ENCODE data around the gene METTL25B. TPM values are rescaled to one million over a fixed set of nuclear protein-coding genes. Genes with fewer than 3 reads are reported as not detected.

METTL25B gene
- total and polyA plus RNA-seq, 2 donors (not counting 3 experiments of a cell fraction or from before 2014, with no cell fraction given): 12.8 to 15.0 TPM

- Histone ChIP-seq H3K79me2 (ENCODE audit: control insufficient read depth, insufficient read depth, low read length) (no peaks in the 10 kb centered on the region), H3K36me3 (ENCODE audit: control insufficient read depth in 2 of 2, extremely low read depth in 1 of 2, insufficient read depth in 2 of 2, low read length in 2 of 2) (no peaks in the 10 kb centered on the region), H3K9ac (replicated peaks; ENCODE audit: extremely low read depth, insufficient read depth, low read length) (no peak overlapping the region), H3K4me1 (ENCODE audit: control insufficient read depth, extremely low read depth, insufficient read depth, low read length) (peaks cover 17% of the 10 kb centered on the region), H3K9me1 (replicated peaks; ENCODE audit: control insufficient read depth, extremely low read depth, insufficient read depth, low read length) (no peaks in the 10 kb centered on the region), H3K27ac (ENCODE audit: insufficient read depth, low read depth, low read length) (no peak overlapping the region), H3K9me3 (replicated peaks; ENCODE audit: control insufficient read depth, insufficient read depth, low read length) (no peaks in the 10 kb centered on the region), H3K4me2 (ENCODE audit: insufficient read depth, low read length) (no peak overlapping the region), H4K20me1 (replicated peaks; ENCODE audit: control insufficient read depth, extremely low read depth, insufficient read depth, low read length) (no peaks in the 10 kb centered on the region), H3K4me3 (replicated peaks in 1 of 3; ENCODE audit: insufficient read depth in 1 of 3, low read depth in 1 of 3, low read length in 3 of 3) (no peak overlapping the region), H2AFZ (ENCODE audit: low read depth, low read length) (no peak overlapping the region), H3K27me3 (ENCODE audit: control insufficient read depth in 2 of 2, insufficient read depth in 2 of 2, low read length in 2 of 2) (peaks cover 0 to 1% of the 10 kb centered on the region in 2 experiments)
- intact Hi-C loops (cut with micrococcal nuclease) (no loop called here), dilution Hi-C loops (cut with MboI; ENCODE audit: extremely low pct_ligation_motif_present, low sequenced_read_pairs) (no loop called here)
- BruUV-seq (replicated peaks): no TSS peak
- DNase-seq (ENCODE audit: low read depth, low spot score): peak; percentile 52
- POLR2A ChIA-PET: no interaction called here
- TF ChIP-seq POLR2A (IDR thresholded peaks at IDR 0.05; ENCODE audit: low read depth, low read length) (no peak), FOS (IDR thresholded peaks at IDR 0.05; ENCODE audit: borderline replicate concordance, insufficient read depth, low read length) (no peak), GATA2 (IDR thresholded peaks at IDR 0.05; ENCODE audit: insufficient read depth, insufficient read length, low read depth, low read length) (no peak), MAX (IDR thresholded peaks at IDR 0.05; ENCODE audit: insufficient read depth, insufficient read length) (no peak), JUN (IDR thresholded peaks at IDR 0.05; ENCODE audit: borderline replicate concordance, insufficient read depth, insufficient read length, low read depth) (no peak), POLR2AphosphoS5 (IDR thresholded peaks at IDR 0.05; ENCODE audit: insufficient read depth, low read depth, low read length) (no peak), EZH2 (IDR thresholded peaks at IDR 0.05; ENCODE audit: borderline replicate concordance, low read depth, low read length, severe bottlenecking) (no peak), MYC (IDR thresholded peaks at IDR 0.05; ENCODE audit: low read depth, low read length) (no peak)
- TF ChIP-seq, protein P1, sequence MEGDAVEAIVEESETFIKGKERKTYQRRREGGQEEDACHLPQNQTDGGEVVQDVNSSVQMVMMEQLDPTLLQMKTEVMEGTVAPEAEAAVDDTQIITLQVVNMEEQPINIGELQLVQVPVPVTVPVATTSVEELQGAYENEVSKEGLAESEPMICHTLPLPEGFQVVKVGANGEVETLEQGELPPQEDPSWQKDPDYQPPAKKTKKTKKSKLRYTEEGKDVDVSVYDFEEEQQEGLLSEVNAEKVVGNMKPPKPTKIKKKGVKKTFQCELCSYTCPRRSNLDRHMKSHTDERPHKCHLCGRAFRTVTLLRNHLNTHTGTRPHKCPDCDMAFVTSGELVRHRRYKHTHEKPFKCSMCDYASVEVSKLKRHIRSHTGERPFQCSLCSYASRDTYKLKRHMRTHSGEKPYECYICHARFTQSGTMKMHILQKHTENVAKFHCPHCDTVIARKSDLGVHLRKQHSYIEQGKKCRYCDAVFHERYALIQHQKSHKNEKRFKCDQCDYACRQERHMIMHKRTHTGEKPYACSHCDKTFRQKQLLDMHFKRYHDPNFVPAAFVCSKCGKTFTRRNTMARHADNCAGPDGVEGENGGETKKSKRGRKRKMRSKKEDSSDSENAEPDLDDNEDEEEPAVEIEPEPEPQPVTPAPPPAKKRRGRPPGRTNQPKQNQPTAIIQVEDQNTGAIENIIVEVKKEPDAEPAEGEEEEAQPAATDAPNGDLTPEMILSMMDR (IDR thresholded peaks at IDR 0.05; ENCODE audit: extremely low read depth in 1 of 2, insufficient read depth in 1 of 2, low read depth in 1 of 2, low read length in 2 of 2): no peak
- peak; percentile 79 for FAIRE-seq
- CTCF ChIA-PET: interaction anchor here (0.9 to 15.5 kb wide), 4 partner anchors 16 to 180 kb away, joined by 4 to 453 read pairs (median 44); no protein-coding TSS in a partner anchor
Measured at GRCh38 chr1:156709757-156710489, 18.3 kb upstream of the METTL25B start.

Data from endothelial cell of umbilical vein (primary cell).